ENCODE measurements around the gene PLXNB2.
A peak's percentile ranks its signal among the peaks of the same experiment; 100 is the strongest.

The PLXNB2 gene

GRCh38 chr22:50262460-50262911 lies 45.0 kb downstream of the PLXNB2 start:
- Histone ChIP-seq H3K36me3 (ENCODE audit: control insufficient read depth, insufficient read depth, low read length) (no peaks in the 10 kb centered on the region), H3K27me3 (ENCODE audit: control insufficient read depth, insufficient read depth, low read length) (peaks cover 10% of the 10 kb centered on the region), H3K9me3 (ENCODE audit: control insufficient read depth, insufficient read depth, low read length) (no peaks in the 10 kb centered on the region), H3K4me1 (ENCODE audit: control insufficient read depth, insufficient read depth, low read length) (peaks cover 11% of the 10 kb centered on the region), H3K4me3 (ENCODE audit: low read depth, low read length) (peak overlapping the region; percentile 37), H3K9ac (ENCODE audit: low read depth, low read length) (no peak overlapping the region)

- peaks cover 11% of the 10 kb centered on the region for H3K4me1 ChIP-seq (ENCODE audit: control insufficient read depth, insufficient read depth, low read length)
- H3K9ac ChIP-seq (ENCODE audit: low read depth, low read length) = peak within 1 kb of the TSS; percentile 47
- H3K27me3 ChIP-seq (ENCODE audit: control insufficient read depth, insufficient read depth, low read length) = peaks cover 7% of the 10 kb centered on the region
- H3K4me3 ChIP-seq (ENCODE audit: low read depth, low read length) = peak within 1 kb of the TSS; percentile 63
- H3K9me3 ChIP-seq (ENCODE audit: control insufficient read depth, insufficient read depth, low read length) = no peaks in the 10 kb centered on the region
- peaks cover 5% of the 10 kb centered on the region for H3K36me3 ChIP-seq (ENCODE audit: control insufficient read depth, insufficient read depth, low read length)
Measured at GRCh38 chr22:50261615-50262459, 45.6 kb downstream of the PLXNB2 start, which contains the start of gene MAPK12. Gene MAPK12 (minus strand): TSS chr22:50261683. CDS start chr22:50261509, 174 bp downstream.

DNA sequence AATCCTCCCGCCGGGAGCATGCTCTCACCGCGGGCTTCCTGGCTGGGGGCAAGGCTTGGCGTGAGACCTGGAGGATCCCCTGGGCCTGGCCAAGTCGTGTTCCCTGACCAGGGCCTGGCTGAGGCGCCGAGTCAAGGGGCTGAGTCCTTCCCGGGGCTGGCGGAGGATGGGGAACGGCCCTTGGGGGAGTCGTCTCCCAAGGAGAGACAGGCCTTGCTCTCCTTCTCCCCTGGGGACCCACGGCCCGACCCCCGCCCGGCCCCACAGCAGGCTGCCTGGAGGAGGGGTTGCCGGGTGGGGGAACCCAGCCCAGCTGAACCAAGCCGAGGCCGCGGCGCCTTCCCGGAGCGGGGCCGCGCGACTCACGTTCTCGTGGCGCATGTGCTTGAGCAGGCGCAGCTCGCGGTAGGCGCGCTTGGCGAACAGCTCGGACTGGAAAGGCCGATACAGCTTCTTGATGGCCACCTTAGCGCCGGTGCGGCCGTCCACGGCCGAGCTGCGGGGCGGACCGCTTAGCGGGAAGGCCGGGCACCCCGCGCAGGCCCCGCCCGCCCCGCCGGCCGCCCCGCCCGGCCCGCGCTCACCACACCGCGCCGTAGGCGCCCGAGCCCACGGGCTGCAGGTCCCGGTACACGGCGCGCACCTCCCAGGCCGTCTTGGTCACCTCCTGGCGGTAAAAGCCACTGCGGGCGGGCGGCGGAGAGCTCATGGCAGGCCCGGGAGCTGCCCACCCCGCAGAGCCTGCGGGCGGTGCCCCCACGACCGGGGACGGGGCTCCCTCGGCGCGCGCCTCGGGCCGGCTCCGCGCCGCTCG lies 46.4 kb downstream of the PLXNB2 start:
- Histone ChIP-seq H3K36me3 (ENCODE audit: control insufficient read depth, insufficient read depth, low read length) (peaks cover 10% of the 10 kb centered on the region), H3K9ac (ENCODE audit: low read depth, low read length) (peak overlapping the region; percentile 47), H3K27me3 (ENCODE audit: control insufficient read depth, insufficient read depth, low read length) (no peaks in the 10 kb centered on the region), H3K4me1 (ENCODE audit: control insufficient read depth, insufficient read depth, low read length) (peaks cover 11% of the 10 kb centered on the region), H3K4me3 (ENCODE audit: low read depth, low read length) (peak overlapping the region; percentile 63), H3K9me3 (ENCODE audit: control insufficient read depth, insufficient read depth, low read length) (no peaks in the 10 kb centered on the region)

DNA sequence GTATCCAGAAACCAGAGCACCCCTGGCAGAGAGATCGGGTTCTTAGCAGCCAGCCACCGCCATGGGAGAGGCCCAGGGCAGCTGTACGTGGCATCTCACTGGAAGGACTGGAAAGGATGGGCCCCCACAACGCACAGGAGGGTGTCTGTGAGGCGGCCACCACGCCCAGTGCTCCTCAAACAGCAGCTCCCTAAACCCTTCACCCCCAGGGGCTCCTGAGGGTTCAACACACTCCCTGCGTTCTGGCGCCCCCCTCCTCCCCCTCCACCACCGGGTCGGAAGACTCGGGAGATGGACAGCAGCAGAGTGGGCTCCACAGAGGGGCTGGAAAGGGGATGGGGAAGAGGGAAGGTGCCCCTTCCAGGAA lies 47.0 kb downstream of the PLXNB2 start:
- no peaks in the 10 kb centered on the region for H3K9me3 ChIP-seq (ENCODE audit: control insufficient read depth, insufficient read depth, low read length)
- H3K4me1 ChIP-seq (ENCODE audit: control insufficient read depth, insufficient read depth, low read length) = peaks cover 11% of the 10 kb centered on the region
- peak overlapping the region; percentile 63 for H3K4me3 ChIP-seq (ENCODE audit: low read depth, low read length)
- H3K27me3 ChIP-seq (ENCODE audit: control insufficient read depth, insufficient read depth, low read length) = no peaks in the 10 kb centered on the region
- H3K36me3 ChIP-seq (ENCODE audit: control insufficient read depth, insufficient read depth, low read length) = peaks cover 13% of the 10 kb centered on the region
- peak overlapping the region; percentile 47 for H3K9ac ChIP-seq (ENCODE audit: low read depth, low read length)

GRCh38 chr22:50259302-50259701 lies 48.1 kb downstream of the PLXNB2 start:
- H3K9ac ChIP-seq (ENCODE audit: low read depth, low read length) = no peak overlapping the region
- H3K9me3 ChIP-seq (ENCODE audit: control insufficient read depth, insufficient read depth, low read length) = no peaks in the 10 kb centered on the region
- H3K4me3 ChIP-seq (ENCODE audit: low read depth, low read length) = no peak overlapping the region
- no peaks in the 10 kb centered on the region for H3K27me3 ChIP-seq (ENCODE audit: control insufficient read depth, insufficient read depth, low read length)
- peaks cover 11% of the 10 kb centered on the region for H3K4me1 ChIP-seq (ENCODE audit: control insufficient read depth, insufficient read depth, low read length)
- peaks cover 22% of the 10 kb centered on the region for H3K36me3 ChIP-seq (ENCODE audit: control insufficient read depth, insufficient read depth, low read length)

DNA sequence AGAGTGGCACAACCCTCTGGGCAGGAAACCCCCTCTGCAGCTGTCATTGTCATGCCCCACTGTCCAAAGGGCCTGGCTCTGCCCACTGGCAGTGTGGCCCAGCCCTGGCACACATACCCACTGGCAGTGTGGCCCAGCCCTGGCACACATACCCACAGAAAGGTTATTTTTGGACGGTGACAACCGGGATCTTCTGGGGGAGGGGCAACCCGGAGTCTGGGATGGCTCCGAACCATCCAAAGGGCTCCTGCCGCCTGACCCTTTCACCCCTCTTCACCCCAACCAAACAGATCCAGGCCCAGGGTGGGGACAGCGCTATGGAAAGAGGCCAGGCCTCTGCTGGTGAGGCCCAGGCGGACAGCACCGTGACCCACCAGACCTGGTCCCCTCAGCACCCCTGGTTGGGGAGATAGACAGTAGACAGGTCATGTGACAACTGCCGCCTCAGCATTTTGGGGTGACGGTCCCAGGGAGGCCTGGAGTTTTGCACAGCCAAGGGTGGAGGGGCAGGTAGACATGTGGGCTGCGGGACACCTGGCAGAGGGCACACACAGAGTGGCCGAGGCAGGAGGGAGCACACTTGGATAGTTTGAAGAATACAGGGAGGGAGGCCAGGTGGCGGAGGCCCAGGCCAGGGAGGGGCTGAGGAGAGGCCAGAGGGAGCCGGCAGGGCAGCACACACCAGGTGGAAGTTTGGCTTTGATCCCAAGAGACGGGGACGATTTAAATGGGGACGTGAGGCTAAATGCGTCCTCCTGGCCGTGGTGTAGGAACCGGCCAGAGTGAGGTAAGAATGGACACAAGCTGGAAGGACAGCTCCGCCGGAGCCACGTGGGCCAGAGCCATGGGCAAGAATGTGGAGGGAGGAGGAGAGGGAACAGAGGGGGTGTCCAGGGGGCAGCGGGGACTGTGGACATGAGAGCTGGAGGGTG lies 48.8 kb downstream of the PLXNB2 start:
- Histone ChIP-seq H3K27me3 (ENCODE audit: control insufficient read depth, insufficient read depth, low read length) (no peaks in the 10 kb centered on the region), H3K9ac (ENCODE audit: low read depth, low read length) (no peak overlapping the region), H3K36me3 (ENCODE audit: control insufficient read depth, insufficient read depth, low read length) (peaks cover 22% of the 10 kb centered on the region), H3K4me3 (ENCODE audit: low read depth, low read length) (no peak overlapping the region), H3K4me1 (ENCODE audit: control insufficient read depth, insufficient read depth, low read length) (peaks cover 11% of the 10 kb centered on the region), H3K9me3 (ENCODE audit: control insufficient read depth, insufficient read depth, low read length) (no peaks in the 10 kb centered on the region)

- Histone ChIP-seq H3K27me3 (ENCODE audit: control insufficient read depth, insufficient read depth, low read length) (no peaks in the 10 kb centered on the region), H3K4me3 (ENCODE audit: low read depth, low read length) (no peak overlapping the region), H3K4me1 (ENCODE audit: control insufficient read depth, insufficient read depth, low read length) (peaks cover 7% of the 10 kb centered on the region), H3K36me3 (ENCODE audit: control insufficient read depth, insufficient read depth, low read length) (peaks cover 22% of the 10 kb centered on the region), H3K9ac (ENCODE audit: low read depth, low read length) (no peak overlapping the region), H3K9me3 (ENCODE audit: control insufficient read depth, insufficient read depth, low read length) (no peaks in the 10 kb centered on the region)
Measured at GRCh38 chr22:50257451-50258360, 49.7 kb downstream of the PLXNB2 start.

DNA sequence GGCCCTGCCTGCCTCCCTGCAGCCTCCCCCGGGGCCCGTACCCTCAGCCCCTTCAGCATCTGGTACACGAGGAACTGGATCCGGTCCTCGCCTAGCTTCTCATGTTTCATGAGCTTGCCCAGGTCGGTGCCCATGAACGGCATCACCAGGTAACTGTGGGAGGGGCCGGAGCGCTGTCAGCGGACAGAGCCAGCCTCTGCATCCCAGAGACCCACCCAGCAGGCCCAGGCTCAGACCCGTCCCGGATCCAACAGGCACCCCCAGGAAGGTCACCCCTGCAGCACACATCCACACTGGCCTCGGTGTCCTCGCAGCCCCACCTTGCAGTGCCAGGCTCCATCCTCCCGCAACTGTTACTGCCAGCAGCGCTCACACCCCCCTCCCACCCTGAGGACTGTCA lies 50.4 kb downstream of the PLXNB2 start:
- peaks cover 1% of the 10 kb centered on the region for H3K4me1 ChIP-seq (ENCODE audit: control insufficient read depth, insufficient read depth, low read length)
- peaks cover 22% of the 10 kb centered on the region for H3K36me3 ChIP-seq (ENCODE audit: control insufficient read depth, insufficient read depth, low read length)
- H3K4me3 ChIP-seq (ENCODE audit: low read depth, low read length) = no peak overlapping the region
- H3K27me3 ChIP-seq (ENCODE audit: control insufficient read depth, insufficient read depth, low read length) = no peaks in the 10 kb centered on the region
- no peak overlapping the region for H3K9ac ChIP-seq (ENCODE audit: low read depth, low read length)
- H3K9me3 ChIP-seq (ENCODE audit: control insufficient read depth, insufficient read depth, low read length) = no peaks in the 10 kb centered on the region

GRCh38 chr22:50256258-50256862 lies 51.1 kb downstream of the PLXNB2 start:
- Histone ChIP-seq H3K9ac (ENCODE audit: low read depth, low read length) (no peak overlapping the region), H3K4me1 (ENCODE audit: control insufficient read depth, insufficient read depth, low read length) (no peaks in the 10 kb centered on the region), H3K4me3 (ENCODE audit: low read depth, low read length) (no peak overlapping the region), H3K36me3 (ENCODE audit: control insufficient read depth, insufficient read depth, low read length) (peaks cover 22% of the 10 kb centered on the region), H3K27me3 (ENCODE audit: control insufficient read depth, insufficient read depth, low read length) (no peaks in the 10 kb centered on the region), H3K9me3 (ENCODE audit: control insufficient read depth, insufficient read depth, low read length) (no peaks in the 10 kb centered on the region)

GRCh38 chr22:50255607-50256006 lies 51.8 kb downstream of the PLXNB2 start:
- Histone ChIP-seq H3K4me1 (ENCODE audit: control insufficient read depth, insufficient read depth, low read length) (no peaks in the 10 kb centered on the region), H3K4me3 (ENCODE audit: low read depth, low read length) (no peak overlapping the region), H3K9me3 (ENCODE audit: control insufficient read depth, insufficient read depth, low read length) (no peaks in the 10 kb centered on the region), H3K9ac (ENCODE audit: low read depth, low read length) (no peak overlapping the region), H3K27me3 (ENCODE audit: control insufficient read depth, insufficient read depth, low read length) (no peaks in the 10 kb centered on the region), H3K36me3 (ENCODE audit: control insufficient read depth, insufficient read depth, low read length) (peaks cover 22% of the 10 kb centered on the region)
